NK-92 treated with Interleukin-12 subunit alpha and Interleukin-12 subunit beta, amount 100 ng/mL, for 24 hours (cell line): ENCODE results near the gene IQSEC2.

Experiments
- DNase-seq: peaks from one replicate; lab custom pipeline; 2025; lab: John Stamatoyannopoulos, UW

IQSEC2 gene

DNA sequence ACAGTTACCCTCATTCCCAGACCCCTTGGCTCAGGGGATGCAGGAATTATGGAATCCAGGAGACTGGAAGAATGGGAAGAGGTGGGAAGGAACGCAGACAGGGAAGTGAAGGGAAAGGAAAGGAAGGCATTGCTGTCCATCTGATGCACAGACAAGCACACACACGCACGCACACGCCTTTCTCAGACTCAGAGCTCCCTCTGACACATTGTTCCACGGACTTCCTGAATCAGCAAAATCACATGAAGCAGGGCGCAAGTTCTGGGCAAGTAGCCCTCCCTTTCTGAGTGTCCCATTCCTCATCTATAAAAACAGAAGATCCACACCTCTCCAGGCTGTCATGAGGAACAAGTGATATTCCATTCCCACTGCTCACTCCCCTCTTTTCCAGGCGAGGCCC is 13.2 kb downstream of the IQSEC2 start:
- DNase-seq: no peak

DNA sequence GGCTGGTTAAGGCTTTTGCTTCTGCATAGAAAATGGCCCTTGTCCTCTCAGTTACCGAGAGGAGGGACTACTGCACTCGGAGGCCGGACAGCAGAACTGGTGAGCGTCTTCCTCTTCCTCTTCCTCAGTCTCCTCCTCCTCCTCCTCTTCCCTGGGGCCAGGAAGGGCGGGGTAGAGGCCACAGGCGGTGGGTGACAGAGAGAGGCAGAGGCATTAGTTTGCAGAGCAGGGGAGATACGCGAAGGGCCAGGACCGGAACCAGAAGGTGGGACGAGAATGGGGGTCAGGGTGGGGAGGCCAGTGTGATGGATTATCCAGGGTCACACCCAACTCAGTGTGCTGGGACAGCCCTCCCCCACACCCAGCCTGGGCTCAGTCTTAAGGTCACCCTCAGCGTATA is 14.5 kb downstream of the IQSEC2 start:
- DNase-seq: no peak

DNA sequence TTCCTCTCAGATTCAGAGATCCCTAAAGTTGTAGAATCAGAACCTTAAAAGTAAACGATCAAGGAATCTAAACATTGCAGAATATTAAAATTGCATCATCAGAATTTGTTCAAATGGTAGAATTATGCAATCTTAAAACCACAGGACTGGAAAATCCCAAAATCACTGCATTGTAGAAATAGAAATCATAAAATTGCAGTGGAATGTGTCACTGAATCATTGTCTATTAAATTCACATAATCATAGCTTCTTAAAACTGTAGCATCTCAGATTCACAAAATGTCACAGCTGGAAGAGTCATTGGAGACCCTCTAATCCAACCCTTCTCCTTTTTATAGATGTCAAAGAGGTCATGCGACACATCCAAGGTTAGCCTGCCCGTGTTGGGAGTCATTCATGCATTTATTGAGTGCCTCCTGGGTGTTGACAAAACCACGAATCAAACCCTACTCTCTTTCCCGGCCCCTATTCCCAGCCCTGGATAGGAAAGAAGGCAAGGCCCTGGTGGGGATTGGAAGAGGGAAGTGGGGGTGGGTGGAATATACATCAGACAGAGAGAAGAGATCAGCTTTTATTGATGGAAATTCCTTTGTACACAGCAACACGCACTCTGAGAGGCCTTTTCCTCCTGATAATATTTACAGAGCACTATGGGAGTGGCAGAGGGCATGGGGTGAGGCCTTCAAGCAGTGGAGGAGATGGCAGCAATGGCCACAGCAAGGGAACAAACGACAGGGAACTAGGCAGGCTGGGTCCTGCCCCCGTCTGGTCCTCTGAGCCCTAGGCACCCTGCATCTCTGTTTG is 15.4 kb downstream of the IQSEC2 start:
- DNase-seq: no peak

DNA sequence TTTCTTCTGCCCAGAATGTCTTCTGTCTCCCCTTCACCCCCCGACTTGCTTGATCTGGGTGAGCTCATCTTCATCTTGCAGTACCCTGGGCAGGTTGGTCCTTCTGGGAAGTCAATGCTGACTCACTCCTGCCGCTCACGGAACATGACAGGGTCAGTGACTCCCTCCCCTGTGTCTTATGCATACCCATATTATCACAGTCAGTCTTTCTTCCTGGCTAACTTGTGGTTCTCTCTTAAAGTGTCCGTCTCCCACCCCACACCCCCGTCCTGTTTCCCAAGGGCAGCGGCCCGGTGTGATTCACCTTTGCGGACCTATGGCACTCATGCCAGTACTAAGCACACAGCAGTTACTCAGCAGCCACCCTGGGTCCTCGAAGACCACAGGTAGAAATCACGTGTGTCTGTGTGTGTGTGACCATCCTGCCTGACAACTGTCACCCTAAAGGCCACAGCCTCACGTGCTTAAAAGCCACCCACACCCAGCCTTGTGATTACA is 17.7 kb downstream of the IQSEC2 start:
- DNase-seq: peak; percentile 2

GRCh38 chrX:53262918-53263394 is 18.4 kb downstream of the IQSEC2 start:
- DNase-seq: no peak

- DNase-seq: no peak
Observed at GRCh38 chrX:53262189-53262917, 19.0 kb downstream of the IQSEC2 start.

GRCh38 chrX:53261355-53261972 is 19.9 kb downstream of the IQSEC2 start:
- DNase-seq: no peak

- DNase-seq: no peak
Observed at GRCh38 chrX:53260836-53261235, 20.5 kb downstream of the IQSEC2 start.

DNA sequence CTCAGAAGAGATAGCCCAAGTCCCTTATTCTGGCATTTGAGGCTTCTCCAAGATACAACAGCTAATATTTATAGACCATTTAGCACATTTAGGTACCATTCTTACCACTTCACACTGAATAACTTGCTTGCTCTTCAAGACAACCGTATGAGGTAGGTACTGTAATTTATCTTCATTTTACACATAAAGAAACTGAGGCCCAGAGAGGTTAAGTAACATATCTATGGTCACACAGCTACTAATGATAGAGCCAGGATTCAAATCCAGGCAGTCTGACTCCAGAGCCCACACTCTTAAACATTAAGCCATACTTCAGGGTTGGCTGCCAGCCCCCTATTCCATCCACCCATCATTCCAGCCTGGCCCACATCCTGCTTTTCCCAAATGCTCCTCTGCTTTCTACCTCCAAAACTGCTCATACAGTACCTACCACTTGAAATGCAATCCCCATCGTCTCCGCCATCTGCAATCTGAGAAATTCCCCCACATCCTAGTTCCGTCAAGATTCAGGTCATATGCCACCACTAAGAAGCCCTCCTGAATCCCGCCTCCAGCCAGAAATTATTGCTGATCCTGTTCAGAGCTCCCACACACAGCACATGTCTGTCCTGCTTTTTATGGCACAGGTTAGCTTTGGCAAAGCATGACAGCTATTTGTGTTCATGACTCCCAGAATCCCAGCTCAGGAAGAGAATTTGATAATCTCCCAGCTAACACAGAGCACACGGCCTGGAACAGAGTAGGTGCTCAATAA is 23.5 kb downstream of the IQSEC2 start:
- no peak for DNase-seq

DNA sequence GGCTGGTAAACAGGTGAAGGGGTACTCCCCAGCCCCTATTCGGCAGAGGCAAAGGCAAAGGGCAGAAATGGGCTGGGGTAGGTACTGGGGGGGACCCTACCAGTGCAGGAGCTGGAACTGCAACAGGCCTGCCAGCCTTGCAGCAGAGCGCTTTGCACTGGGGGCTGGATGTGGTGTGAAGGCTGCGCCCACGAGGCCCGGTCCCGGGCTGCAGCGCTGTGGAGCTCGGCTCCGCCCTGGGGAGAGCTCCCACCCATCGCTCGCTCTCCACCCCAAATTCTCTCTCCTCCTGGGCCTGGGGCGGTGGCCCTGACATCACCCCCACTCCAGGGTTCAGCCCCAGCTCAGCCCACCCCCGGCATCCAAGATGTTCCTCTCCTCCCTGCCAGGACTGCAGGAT is 24.2 kb downstream of the IQSEC2 start:
- no peak for DNase-seq

DNA sequence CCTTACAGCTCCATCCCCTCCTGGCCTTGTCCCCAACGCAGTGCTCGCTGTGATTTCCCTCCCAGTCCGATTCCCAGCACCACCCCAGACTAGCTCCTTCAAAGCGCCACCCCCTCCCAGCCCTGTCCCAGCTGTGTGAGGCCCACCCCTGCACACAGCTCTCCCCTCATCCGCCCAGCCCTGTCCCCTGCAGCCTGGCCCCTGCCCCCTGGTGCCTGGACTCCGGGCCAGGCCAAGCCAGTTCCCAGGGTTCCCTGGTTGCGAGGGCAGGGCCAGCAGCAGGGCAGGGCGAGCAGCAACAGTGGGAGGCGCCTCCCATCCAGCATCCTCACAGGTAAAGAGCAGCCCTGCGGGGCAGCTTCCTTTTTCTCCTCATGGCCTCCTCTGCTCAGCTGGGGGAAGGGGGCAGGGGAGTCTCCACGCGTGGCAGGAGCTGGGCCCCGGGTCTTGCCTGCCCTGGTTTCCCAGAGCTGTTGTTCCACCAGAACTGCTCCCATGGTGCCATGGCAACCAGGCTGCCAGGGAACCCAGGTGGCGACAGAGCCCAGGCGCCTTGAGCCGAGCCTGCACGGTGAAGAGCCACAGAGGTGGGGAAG is 24.8 kb downstream of the IQSEC2 start:
- DNase-seq: no peak

DNA sequence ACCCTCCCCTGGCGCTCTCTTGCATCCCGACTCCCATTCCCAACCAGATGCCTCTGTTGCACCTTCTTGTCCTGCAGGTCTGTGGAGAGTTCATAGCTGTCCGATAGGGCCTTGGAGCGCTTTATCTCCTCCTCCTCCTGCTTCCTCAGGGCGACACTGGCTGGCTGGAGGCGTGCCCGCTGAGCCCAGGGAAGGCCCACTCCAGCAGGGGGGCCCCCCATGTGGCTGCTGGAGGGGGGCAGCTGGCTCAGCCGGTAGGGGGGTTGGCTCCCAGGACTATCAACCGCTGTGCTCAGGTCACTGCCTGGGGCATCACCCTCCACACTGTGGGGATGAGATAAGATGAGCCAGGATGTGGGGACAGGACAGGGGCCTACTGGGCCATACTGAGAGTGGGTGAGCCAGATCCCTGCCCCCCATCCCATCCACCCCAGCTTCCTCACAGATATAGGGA is 25.6 kb downstream of the IQSEC2 start:
- DNase-seq: no peak

GRCh38 chrX:53254570-53255461 is 26.6 kb downstream of the IQSEC2 start:
- no peak for DNase-seq

GRCh38 chrX:53253293-53254020 is 27.9 kb downstream of the IQSEC2 start:
- no peak for DNase-seq

- no peak for DNase-seq
Observed at GRCh38 chrX:53251307-53251706, 30.1 kb downstream of the IQSEC2 start.

- DNase-seq: no peak
Observed at GRCh38 chrX:53250556-53250955, 30.8 kb downstream of the IQSEC2 start.

- DNase-seq: no peak
Observed at GRCh38 chrX:53249408-53250042, 31.9 kb downstream of the IQSEC2 start.

GRCh38 chrX:53247928-53248327 is 33.5 kb downstream of the IQSEC2 start:
- DNase-seq: no peak

DNA sequence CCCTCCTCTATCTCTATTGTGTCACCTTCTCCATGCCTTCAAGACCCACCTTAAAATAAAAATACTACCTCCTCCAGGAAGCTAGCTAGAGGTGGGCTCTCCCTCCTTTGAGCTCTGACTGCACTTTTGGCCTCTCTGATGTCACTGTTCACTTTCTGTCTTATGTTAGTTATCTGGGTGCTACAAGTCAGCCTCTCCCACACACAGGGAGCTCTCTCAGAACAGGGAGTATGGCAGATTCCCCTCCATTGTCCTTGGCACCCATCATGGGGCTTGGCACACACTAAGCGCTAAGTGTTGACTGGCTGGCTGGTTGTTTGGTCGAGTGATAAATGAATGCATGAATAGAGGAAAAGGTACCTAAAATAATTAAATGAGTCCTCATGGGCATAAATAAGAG is 35.2 kb downstream of the IQSEC2 start:
- no peak for DNase-seq
